K562 treated with DMSO at 1 percent for 48 hours (cell line): ENCODE measurements around the gene CLDN20. TPM values are rescaled to one million over a fixed set of nuclear protein-coding genes. Genes with fewer than 3 reads are reported as not detected.

Experiments used
- total RNA-seq: library from RNA; unstranded; fragments of 300-600 nt; gene quantifications from 2 replicates; pipeline ENCODE4 v1.2.3, GENCODE V29; 2022; ENCODE audit warnings: low replicate concordance; ENCODE audit errors: extremely low read depth

Gene CLDN20
- not detected in 2 replicates for total RNA-seq

GRCh38 chr6:155263373-155264063 lies at the start of gene CLDN20:
TSS of gene CLDN20 (plus strand) at chr6:155264013. CDS start at chr6:155275720, 11,707 bp downstream.

GRCh38 chr6:155314092-155314772 lies 50.4 kb downstream of the CLDN20 start, which contains the start of gene TFB1M:
TSS of gene TFB1M (minus strand) at chr6:155314484. CDS start at chr6:155314428, 56 bp downstream.

Other genes starting within 250 kb of the CLDN20 start
- not detected in 2 replicates for gene TFB1M, start 50.5 kb downstream of the CLDN20 start, total RNA-seq
- not detected in 2 replicates for gene NOX3, start 191.8 kb downstream of the CLDN20 start, total RNA-seq